GM12878 (cell line): ENCODE measurements around the gene KICS2. TPM values are rescaled to one million over a fixed set of nuclear protein-coding genes. Genes with fewer than 3 reads are reported as not detected.

Experiments
- ATF7 ChIP-seq: fragments of 450-650 bp; IDR thresholded peaks from 2 replicates; pipeline ENCODE4 v1.6.1; 2016; ENCODE audit warnings: low read depth, mild to moderate bottlenecking
- BCL3 ChIP-seq: IDR thresholded peaks from 2 replicates; pipeline ENCODE4 v1.6.1; 2011; ENCODE audit warnings: borderline replicate concordance, low read depth, mild to moderate bottlenecking, moderate library complexity, low read length; ENCODE audit not compliant: insufficient read depth, poor library complexity, severe bottlenecking
- GABPA ChIP-seq: IDR thresholded peaks from 2 replicates; pipeline ENCODE4 v1.6.1; 2014; ENCODE audit warnings: antibody characterized with exemption, low read depth, mild to moderate bottlenecking, inconsistent platforms
- HDGF ChIP-seq: fragments of 450-650 bp; IDR thresholded peaks from 2 replicates; pipeline ENCODE4 v1.6.1; 2016; ENCODE audit warnings: antibody characterized with exemption
- IRF3 ChIP-seq: fragments of 450-650 bp; IDR thresholded peaks from 2 replicates; pipeline ENCODE4 v1.6.1; 2014; ENCODE audit warnings: mild to moderate bottlenecking
- MTA3 ChIP-seq: IDR thresholded peaks from 2 replicates; pipeline ENCODE4 v1.6.1; 2012; ENCODE audit warnings: low read length, inconsistent platforms, borderline replicate concordance
- MXI1 ChIP-seq: fragments of 150-350 bp; IDR thresholded peaks from 2 replicates; pipeline ENCODE4 v1.6.1; 2011; ENCODE audit warnings: low read depth, mild to moderate bottlenecking, inconsistent platforms, low read length, improper control_type of control experiment
- RAD51 ChIP-seq: fragments of 450-650 bp; IDR thresholded peaks from 2 replicates; pipeline ENCODE4 v1.6.1; 2016; ENCODE audit warnings: moderate library complexity, mild to moderate bottlenecking, inconsistent platforms
- RFX5 ChIP-seq: IDR thresholded peaks from 2 replicates; pipeline ENCODE4 v1.6.1; 2011; ENCODE audit warnings: low read depth, low read length, improper control_type of control experiment
- SREBF1 ChIP-seq: IDR thresholded peaks from 2 replicates; pipeline ENCODE4 v1.6.1; 2012; ENCODE audit warnings: mild to moderate bottlenecking, low read length
- YBX1 ChIP-seq: fragments of 450-650 bp; IDR thresholded peaks from 2 replicates; pipeline ENCODE4 v1.6.1; 2016; ENCODE audit warnings: antibody characterized with exemption
- YY1 ChIP-seq: IDR thresholded peaks from 2 replicates; pipeline ENCODE4 v1.6.1; 2011; ENCODE audit warnings: low read depth, mild to moderate bottlenecking, low read length
- ZBTB40 ChIP-seq: fragments of 450-650 bp; IDR thresholded peaks from 2 replicates; pipeline ENCODE4 v1.6.1; 2016; ENCODE audit warnings: mild to moderate bottlenecking, moderate library complexity, borderline replicate concordance
- ZNF274 ChIP-seq: IDR thresholded peaks from one replicate; pipeline ENCODE4 v1.8.0; 2011; ENCODE audit not compliant: insufficient read length, insufficient read depth
- ZNF687 ChIP-seq: fragments of 450-650 bp; IDR thresholded peaks from 2 replicates; pipeline ENCODE4 v1.6.1; 2017; ENCODE audit warnings: mild to moderate bottlenecking, moderate library complexity
- polyA plus RNA-seq, 11 experiments: library from polyadenylated mRNA; depleted of rRNA in 4 of 11; unstranded in 6 of 11; stranded (reverse) in 5 of 11; fragments of >200 nt; fragmentation: Nextera tagmentation in 4 of 11; fragmentation: Illumina TruSeq in 1 of 11; extraction: Ambion mirVana in 4 of 11; extraction: Trizol in 1 of 11; gene quantifications; 1 replicate in 1 of 11; 2 replicates in 10 of 11; pipeline versions ENCODE4 v1.2.1 to v1.2.3, GENCODE V29; 2011 to 2016; ENCODE audit warnings: inconsistent platforms in 2 of 11, missing spikeins in 2 of 11, low read depth in 1 of 11
- total RNA-seq, 4 experiments: library from RNA; depleted of rRNA in 3 of 4; stranded (reverse); fragments of >200 nt in 3 of 4; fragmentation: Illumina TruSeq in 1 of 4; extraction: Trizol in 1 of 4; gene quantifications; 2 replicates each; pipeline versions ENCODE4 v1.2.1 to v1.2.3, GENCODE V29; 2013 to 2021
- TF ChIP-seq, protein P1 (sequence below): IDR thresholded peaks from 2 replicates; pipeline ENCODE4 v1.6.1; 2012; ENCODE audit warnings: low read length, inconsistent platforms
- TF ChIP-seq, protein P2 (sequence below): IDR thresholded peaks from 2 replicates; pipeline ENCODE4 v1.6.1; 2011; ENCODE audit warnings: low read depth, low read length, improper control_type of control experiment, borderline replicate concordance

KICS2 gene
- total and polyA plus RNA-seq, 10 of the 15 experiments (the other 5 are each of a cell fraction or from before 2014, with no cell fraction given) = 3.9 to 13.1 (median 9.5) TPM

DNA sequence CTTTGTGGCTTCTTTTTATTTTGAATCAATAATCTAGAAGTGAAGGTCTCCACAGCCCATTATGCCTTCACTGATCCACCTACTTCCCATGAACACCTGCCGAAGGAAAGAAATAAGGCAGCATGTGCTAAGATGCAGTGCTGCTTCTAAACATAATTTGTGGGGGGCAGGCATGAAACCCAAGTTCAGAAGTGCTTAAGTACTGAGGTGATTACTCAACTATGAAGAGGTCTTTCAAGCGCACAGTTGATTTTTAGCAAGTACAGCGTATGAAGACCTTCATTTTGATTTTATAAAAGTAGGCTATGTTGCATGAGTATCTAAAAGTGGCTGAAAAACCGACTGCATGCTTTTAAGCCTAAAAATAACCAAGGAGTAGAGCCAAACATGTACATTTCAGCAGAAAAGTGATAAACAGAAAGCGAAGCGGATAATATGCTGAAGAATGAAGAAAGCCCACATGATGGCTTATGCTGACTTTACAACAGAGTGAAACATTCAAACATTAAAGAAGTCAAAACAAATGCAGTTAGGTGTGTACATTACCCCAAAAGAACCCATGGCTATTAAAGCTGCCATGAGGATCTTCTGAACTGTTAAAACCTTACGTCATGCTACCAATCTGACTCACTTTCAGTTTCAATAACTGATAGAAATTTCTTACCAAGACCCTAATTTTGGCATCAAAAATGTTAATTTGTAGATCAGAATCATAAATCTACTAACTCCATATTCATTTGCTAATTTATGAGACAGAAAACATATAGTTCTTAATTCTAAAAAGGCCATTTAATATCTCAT, 29.3 kb downstream of the KICS2 start (continued):
- no peak for TF ChIP-seq YBX1
- TF ChIP-seq GABPA = peak; percentile 63; the same call in 1 of the 2 replicates
- TF ChIP-seq YY1 = no peak
- TF ChIP-seq BCL3 = no peak
- no peak for TF ChIP-seq SREBF1
- TF ChIP-seq, protein P1, sequence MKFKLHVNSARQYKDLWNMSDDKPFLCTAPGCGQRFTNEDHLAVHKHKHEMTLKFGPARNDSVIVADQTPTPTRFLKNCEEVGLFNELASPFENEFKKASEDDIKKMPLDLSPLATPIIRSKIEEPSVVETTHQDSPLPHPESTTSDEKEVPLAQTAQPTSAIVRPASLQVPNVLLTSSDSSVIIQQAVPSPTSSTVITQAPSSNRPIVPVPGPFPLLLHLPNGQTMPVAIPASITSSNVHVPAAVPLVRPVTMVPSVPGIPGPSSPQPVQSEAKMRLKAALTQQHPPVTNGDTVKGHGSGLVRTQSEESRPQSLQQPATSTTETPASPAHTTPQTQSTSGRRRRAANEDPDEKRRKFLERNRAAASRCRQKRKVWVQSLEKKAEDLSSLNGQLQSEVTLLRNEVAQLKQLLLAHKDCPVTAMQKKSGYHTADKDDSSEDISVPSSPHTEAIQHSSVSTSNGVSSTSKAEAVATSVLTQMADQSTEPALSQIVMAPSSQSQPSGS = peak; percentile 100
- TF ChIP-seq RFX5 = no peak
- TF ChIP-seq MTA3 = peak; percentile 85
- TF ChIP-seq MXI1 = no peak
- no peak for TF ChIP-seq ZBTB40
- TF ChIP-seq ZNF687 = no peak
- TF ChIP-seq RAD51 = no peak
- TF ChIP-seq, protein P2, sequence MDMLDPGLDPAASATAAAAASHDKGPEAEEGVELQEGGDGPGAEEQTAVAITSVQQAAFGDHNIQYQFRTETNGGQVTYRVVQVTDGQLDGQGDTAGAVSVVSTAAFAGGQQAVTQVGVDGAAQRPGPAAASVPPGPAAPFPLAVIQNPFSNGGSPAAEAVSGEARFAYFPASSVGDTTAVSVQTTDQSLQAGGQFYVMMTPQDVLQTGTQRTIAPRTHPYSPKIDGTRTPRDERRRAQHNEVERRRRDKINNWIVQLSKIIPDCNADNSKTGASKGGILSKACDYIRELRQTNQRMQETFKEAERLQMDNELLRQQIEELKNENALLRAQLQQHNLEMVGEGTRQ = no peak
- TF ChIP-seq ZNF274 = no peak
- peak; percentile 98 for TF ChIP-seq ATF7
- no peak for TF ChIP-seq IRF3
- no peak for TF ChIP-seq HDGF
